HG03469 (cell line): ENCODE data around the gene PTPRD.

Experiments
- ATAC-seq: cut with Tn5 transposase; IDR thresholded peaks from one replicate; pipeline ENCODE4 v1.9.1; 2021; ENCODE audit warnings: mild to moderate bottlenecking, moderate library complexity, moderate number of reproducible peaks; ENCODE audit not compliant: unreplicated experiment

The PTPRD gene

DNA sequence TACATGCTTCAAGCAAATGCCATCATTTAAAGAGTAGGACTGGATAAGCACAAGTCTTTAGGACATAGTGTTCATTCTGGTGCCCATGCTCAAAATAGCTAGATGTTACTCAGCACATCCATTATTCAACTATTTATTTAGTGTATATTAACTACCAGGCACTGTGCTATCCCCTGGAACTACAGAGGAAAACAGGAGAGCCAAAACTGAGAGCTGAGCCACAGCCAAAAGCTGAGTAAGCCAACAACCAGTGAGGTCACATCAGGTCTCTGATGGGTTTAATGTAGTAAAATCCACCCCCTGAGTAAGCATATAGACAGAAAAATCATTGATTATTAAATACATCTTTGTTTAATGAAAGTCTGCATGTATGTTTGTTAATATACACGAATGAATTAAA lies 2343.9 kb downstream of the PTPRD start:
- ATAC-seq: no peak

DNA sequence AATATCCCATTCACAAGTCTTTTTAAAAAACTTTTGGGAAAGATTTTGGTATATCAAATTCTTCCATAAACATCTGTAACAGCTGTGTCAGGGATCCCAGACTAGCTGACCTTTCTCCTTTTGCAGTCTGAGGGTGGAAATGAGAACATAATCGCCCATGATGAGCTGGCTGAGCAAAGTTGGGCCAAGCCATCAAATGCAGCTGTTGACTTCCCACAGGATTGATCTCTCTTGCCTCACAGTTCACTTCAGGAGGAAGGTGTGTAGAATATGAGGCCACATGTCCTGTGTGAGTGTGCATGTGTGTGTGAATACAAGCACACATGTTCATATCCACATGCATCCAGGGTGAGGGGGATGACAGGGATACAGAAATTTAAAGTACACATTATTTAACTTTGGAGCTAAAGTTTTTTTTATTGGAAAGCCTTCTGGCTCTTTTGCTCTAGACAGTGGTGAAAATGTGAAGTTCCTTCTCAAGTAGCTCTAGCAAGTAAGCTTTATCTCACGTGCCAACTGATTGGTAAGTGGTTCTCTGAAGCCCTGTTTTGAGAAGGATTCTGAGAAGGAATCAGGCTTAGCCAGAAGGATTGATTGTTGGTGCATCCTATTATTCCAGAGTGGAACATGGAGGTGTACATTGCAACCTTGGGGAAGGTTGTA lies 2344.5 kb downstream of the PTPRD start:
- ATAC-seq: no peak

DNA sequence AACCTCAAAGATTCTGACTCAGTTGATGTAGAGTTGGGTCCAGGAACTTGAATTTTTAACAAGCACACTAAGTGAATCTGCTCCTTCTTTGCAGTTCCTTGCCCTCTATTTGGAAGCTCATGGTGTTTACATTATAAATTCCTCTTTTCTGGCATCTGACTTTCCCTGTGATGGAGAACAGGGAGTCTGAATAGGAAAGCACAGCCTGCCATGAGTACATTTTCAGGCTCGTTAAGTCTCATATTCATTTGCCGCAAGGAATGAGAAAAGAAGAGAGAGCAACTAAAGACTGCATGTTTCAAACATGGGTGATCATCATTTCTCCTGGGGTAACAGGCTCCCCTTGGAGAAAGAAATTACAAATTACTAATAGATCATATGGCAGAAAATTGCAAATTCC lies 2345.2 kb downstream of the PTPRD start:
- no peak for ATAC-seq

DNA sequence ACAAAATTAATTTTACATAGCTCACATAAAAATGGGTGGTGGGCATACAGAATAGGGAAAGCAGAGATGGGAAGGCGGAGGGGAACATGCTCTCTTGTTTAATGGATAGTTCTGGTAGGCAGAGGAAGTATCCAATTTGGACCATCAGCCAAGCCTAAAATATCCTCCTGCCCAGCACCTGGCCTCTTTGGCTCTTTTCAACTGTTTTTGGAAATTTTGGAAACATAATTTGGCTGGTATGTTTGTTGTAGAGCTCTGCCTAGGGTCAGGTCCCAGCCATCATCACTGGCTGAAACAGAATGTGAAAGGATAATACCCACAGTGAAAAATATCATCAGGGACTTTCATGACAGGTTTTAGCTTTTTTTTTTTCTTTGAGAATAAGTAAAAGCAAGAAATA lies 2345.9 kb downstream of the PTPRD start:
- no peak for ATAC-seq

DNA sequence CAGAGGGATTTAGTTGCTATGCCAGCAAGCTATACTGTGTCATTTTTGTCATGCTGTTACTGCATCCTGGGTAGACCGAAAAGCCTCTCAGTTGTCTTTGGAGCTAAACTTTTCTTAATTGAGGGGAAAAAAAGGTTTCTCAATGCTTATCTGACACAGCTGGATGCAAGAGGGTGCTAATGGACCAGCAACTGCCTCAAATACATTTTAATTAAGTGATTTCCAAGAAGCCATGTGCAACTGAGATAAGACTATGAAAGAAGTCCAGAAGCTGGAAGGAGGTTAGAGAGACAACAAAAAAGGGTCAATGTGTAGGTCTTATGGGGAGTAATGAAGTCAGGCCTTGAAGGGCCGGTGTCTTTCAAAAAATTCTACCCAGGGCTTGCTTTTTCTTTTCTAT lies 2347.5 kb downstream of the PTPRD start:
- no peak for ATAC-seq
